Ascending aorta (tissue), 2 donors: ENCODE results near the gene CD48. TPM values are rescaled to one million over a fixed set of nuclear protein-coding genes. Genes with fewer than 3 reads are reported as not detected.

Source experiments
- DNase-seq, 2 donors: peaks; one replicate each; pipeline ENCODE4 v3.0.0-alpha.2; 2019; ENCODE audit warnings: low spot score in 2 of 2
- H3K27ac ChIP-seq, 2 donors: fragments of 200-600 bp; sonication (generic); one replicate each; pipeline ENCODE4 v1.5.1; 2016 to 2017; ENCODE audit warnings: mild to moderate bottlenecking in 1 of 2
- H3K27me3 ChIP-seq: fragments of 200-600 bp; sonication (generic); one replicate; pipeline ENCODE4 v1.5.1; 2017
- H3K36me3 ChIP-seq, 2 donors: fragments of 200-600 bp; sonication (generic); one replicate each; pipeline ENCODE4 v1.5.1; 2016
- H3K4me1 ChIP-seq, 2 donors: fragments of 200-600 bp; sonication (generic); one replicate each; pipeline ENCODE4 v1.5.1; 2016 to 2017; ENCODE audit warnings: mild to moderate bottlenecking in 1 of 2
- H3K4me3 ChIP-seq, 2 donors: fragments of 200-600 bp; sonication (generic); one replicate each; pipeline ENCODE4 v1.5.1; 2016 to 2017; ENCODE audit warnings: mild to moderate bottlenecking in 1 of 2
- H3K9me3 ChIP-seq, 2 donors: fragments of 200-600 bp; sonication (generic); one replicate each; pipeline ENCODE4 v1.5.1; 2016
- CTCF ChIP-seq, 3 experiments: fragments of 200-600 bp in 2 of 3; fragments of 450-650 bp in 1 of 3; sonication (generic) in 2 of 3; IDR thresholded peaks; one replicate each; pipeline ENCODE4 v1.5.1; 2016 to 2019; ENCODE audit warnings: antibody characterized with exemption in 3 of 3, mild to moderate bottlenecking in 1 of 3, moderate library complexity in 1 of 3
- intact Hi-C: fragments of 100-400 bp; cut with DNase I; formaldehyde crosslinking; loops from one replicate; pipeline ENCODE4 v1.15.1; 2023
- total RNA-seq: library from RNA; depleted of rRNA; stranded (reverse); fragments of >200 nt; gene quantifications from one replicate; pipeline ENCODE4 v1.1.0, GENCODE V29; 2016

The CD48 gene
- total RNA-seq, 1 donor from 2014 or later: not detected

GRCh38 chr1:160755911-160756848 lies 44.6 kb upstream of the CD48 start:
- no peak for DNase-seq
- Histone ChIP-seq H3K36me3 (no peaks in the 10 kb centered on the region), H3K4me1 (no peaks in the 10 kb centered on the region), H3K4me3 (no peak overlapping the region), H3K27ac (no peak overlapping the region), H3K9me3 (no peaks in the 10 kb centered on the region), H3K27me3 (no peaks in the 10 kb centered on the region)
- no peak for TF ChIP-seq CTCF (IDR thresholded peaks at IDR 0.05)
- intact Hi-C loops: no loop called here

- H3K4me1 ChIP-seq: no peaks in the 10 kb centered on the region
- no peaks in the 10 kb centered on the region for H3K27me3 ChIP-seq
- DNase-seq: no peak
- H3K36me3 ChIP-seq: no peaks in the 10 kb centered on the region
- H3K9me3 ChIP-seq: no peaks in the 10 kb centered on the region
- intact Hi-C loops: no loop called here
- no peak overlapping the region for H3K4me3 ChIP-seq
- no peak overlapping the region for H3K27ac ChIP-seq
- no peak for TF ChIP-seq CTCF (IDR thresholded peaks at IDR 0.05)
Measured at GRCh38 chr1:160755461-160755860, 43.8 kb upstream of the CD48 start.

GRCh38 chr1:160753594-160753993 lies 42.0 kb upstream of the CD48 start:
- Histone ChIP-seq H3K27me3 (no peaks in the 10 kb centered on the region), H3K9me3 (no peaks in the 10 kb centered on the region), H3K4me3 (no peak overlapping the region), H3K36me3 (no peaks in the 10 kb centered on the region), H3K4me1 (no peaks in the 10 kb centered on the region), H3K27ac (no peak overlapping the region)
- no peak for DNase-seq
- no peak for TF ChIP-seq CTCF (IDR thresholded peaks at IDR 0.05)
- intact Hi-C loops: no loop called here

GRCh38 chr1:160752924-160753323 lies 41.3 kb upstream of the CD48 start:
- Histone ChIP-seq H3K27ac (no peak overlapping the region), H3K4me3 (no peak overlapping the region), H3K4me1 (no peaks in the 10 kb centered on the region), H3K9me3 (no peaks in the 10 kb centered on the region), H3K36me3 (no peaks in the 10 kb centered on the region), H3K27me3 (no peaks in the 10 kb centered on the region)
- no peak for DNase-seq
- intact Hi-C loops: no loop called here
- TF ChIP-seq CTCF (IDR thresholded peaks at IDR 0.05): no peak

GRCh38 chr1:160752406-160752805 lies 40.8 kb upstream of the CD48 start:
- H3K4me1 ChIP-seq: no peaks in the 10 kb centered on the region

More at GRCh38 chr1:160752406-160752805, 40.8 kb upstream of the CD48 start:
- no peak for TF ChIP-seq CTCF (IDR thresholded peaks at IDR 0.05)
- Histone ChIP-seq H3K36me3 (no peaks in the 10 kb centered on the region), H3K4me3 (no peak overlapping the region), H3K27me3 (no peaks in the 10 kb centered on the region), H3K27ac (no peak overlapping the region), H3K9me3 (no peaks in the 10 kb centered on the region)
- intact Hi-C loops: no loop called here
- no peak for DNase-seq
